HG02840 (cell line): Measurements from ENCODE around the gene FGF9.

Source experiments
- ATAC-seq: cut with Tn5 transposase; IDR thresholded peaks from one replicate; pipeline ENCODE4 v1.9.1; 2021; ENCODE audit warnings: mild to moderate bottlenecking, moderate library complexity, moderate number of reproducible peaks; ENCODE audit not compliant: unreplicated experiment, low FRiP score

The FGF9 gene

GRCh38 chr13:21673789-21674489, 3.1 kb downstream of the FGF9 start:
- no peak for ATAC-seq

GRCh38 chr13:21674490-21675009, 3.7 kb downstream of the FGF9 start:
- ATAC-seq = no peak

DNA sequence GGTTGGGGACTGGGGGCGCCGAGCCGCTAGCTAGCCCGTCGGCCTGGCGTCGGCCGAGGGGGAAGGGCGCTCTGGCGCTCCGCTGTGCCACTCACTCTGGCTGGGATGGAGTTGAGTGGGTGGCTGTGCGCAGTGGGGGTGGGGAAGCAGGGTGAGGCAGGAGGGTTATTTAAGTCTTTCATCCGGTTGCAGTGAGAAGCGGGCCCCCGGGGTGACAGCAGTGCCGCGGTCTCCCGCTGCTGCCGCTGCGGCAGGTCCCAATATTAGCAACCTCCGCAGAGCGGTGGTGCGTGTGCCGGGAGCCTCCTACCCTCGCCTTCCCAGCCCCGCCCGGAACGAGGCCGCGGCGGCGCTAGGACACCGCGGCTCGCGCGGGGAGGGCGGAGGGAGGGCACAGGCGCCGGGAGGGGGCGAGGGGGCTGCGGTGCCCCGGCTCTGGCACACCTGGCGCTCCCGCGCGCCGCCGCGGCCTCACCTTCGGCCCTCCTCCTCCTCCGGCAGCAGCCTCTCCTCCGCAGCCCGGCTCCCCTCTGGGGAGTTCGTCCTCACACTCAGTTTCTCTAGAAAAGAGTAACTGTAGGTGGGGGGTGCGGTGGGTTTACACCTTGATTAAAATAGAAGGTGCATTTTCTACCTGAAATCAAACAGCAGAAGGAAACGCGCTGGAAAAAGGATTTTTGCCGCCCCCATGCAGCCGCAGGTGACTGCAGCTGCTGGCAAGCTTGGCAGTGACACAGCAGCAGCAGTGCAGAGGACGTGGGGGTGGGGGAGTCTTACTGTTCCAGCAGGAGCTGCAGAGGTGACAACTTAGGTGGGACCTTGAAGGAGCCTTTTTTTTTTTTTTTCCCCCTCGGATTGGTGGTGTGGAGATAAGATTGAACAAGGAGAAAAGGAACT, 4.5 kb downstream of the FGF9 start:
- no peak for ATAC-seq

DNA sequence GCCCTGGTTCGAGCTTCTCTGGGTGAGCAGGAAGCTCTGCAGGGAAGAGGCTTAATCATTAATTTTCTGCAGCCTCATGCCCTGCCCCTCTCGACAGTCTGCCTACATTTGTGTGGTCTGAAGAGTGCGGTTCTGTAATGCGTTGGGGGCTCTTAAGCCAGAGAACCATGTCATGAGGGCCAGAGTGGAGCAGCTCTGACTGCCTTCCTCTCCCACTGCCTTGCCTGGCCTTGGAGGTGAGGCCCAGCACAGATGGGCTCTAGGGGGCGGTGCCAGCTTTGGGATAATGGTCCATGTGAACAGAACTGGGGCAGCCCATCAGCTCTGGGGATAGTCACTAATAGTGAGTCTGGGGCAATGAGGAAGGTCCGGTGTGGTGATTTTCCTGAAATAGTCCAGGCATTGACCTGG, 5.7 kb downstream of the FGF9 start:
- no peak for ATAC-seq

GRCh38 chr13:21677075-21677623, 6.3 kb downstream of the FGF9 start:
- no peak for ATAC-seq

- ATAC-seq = no peak
These were observed 12.3 kb downstream of the FGF9 start for GRCh38 chr13:21683034-21683733.

GRCh38 chr13:21684576-21684975, 13.7 kb downstream of the FGF9 start:
- ATAC-seq = no peak

- no peak for ATAC-seq
These were observed 14.7 kb downstream of the FGF9 start for GRCh38 chr13:21685485-21686064.

- ATAC-seq = peak; percentile 97
These were observed 16.0 kb downstream of the FGF9 start for GRCh38 chr13:21686751-21687391.

DNA sequence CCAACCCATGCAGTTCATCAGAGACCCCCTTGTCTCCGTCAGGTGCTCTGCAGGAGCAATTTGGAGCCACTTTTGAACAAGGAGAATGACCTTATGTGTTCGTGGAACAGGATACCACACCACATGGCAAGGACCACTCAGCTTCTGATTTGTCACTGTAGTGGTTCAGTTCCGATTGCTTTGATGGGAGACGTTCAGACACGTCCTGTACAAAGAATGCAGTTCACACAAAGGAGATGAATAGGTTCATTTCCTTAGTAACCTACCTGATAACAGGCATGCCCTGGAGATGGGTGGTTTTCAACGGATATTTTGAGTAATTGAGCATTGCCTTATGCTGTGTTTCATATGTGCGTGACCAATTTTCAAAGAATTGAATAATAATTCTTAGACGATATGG, 17.2 kb downstream of the FGF9 start:
- ATAC-seq = no peak

- no peak for ATAC-seq
These were observed 18.2 kb downstream of the FGF9 start for GRCh38 chr13:21689097-21689496.

- ATAC-seq = no peak
These were observed 20.1 kb downstream of the FGF9 start for GRCh38 chr13:21690955-21691354.

- ATAC-seq = no peak
These were observed 20.6 kb downstream of the FGF9 start for GRCh38 chr13:21691500-21691899.

DNA sequence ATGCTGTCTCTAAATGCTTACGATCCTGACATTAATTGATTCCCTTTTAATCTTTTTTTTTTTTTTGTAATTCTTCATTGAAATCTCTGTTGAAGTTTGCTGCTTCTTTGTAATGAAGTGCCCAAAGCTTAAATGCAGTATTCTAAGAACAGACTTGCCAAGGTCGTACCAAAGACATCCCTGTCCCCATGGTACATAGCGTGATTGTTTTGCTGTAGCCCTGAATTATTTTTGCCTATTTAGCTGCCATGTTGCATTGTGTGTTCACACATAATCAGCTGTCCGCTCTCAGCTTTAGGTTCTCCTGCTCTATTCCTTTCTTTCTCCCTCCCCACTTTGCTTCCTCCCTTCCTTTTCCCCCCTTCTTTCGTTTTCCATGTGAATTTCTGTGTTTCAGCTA, 21.1 kb downstream of the FGF9 start:
- ATAC-seq = no peak

GRCh38 chr13:21694831-21695230, 24.0 kb downstream of the FGF9 start:
- no peak for ATAC-seq

DNA sequence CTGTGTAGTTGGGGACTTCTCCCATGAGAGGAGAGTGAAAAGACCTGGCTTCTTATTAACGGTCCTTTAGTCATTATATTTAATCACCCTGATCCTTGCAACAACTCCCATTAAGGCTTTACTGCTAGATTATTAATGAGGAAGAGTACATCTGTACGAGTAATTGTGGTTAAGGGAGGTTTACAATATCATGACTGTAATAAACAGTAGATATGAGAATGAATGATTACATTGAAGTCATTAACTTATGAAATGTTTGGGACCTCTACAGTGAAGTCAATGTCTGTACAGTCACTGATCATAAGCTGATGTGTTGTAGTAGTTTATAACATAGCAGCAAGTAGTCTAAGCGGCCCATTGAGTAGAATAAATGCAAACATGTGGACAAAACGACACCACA, 24.7 kb downstream of the FGF9 start:
- no peak for ATAC-seq

DNA sequence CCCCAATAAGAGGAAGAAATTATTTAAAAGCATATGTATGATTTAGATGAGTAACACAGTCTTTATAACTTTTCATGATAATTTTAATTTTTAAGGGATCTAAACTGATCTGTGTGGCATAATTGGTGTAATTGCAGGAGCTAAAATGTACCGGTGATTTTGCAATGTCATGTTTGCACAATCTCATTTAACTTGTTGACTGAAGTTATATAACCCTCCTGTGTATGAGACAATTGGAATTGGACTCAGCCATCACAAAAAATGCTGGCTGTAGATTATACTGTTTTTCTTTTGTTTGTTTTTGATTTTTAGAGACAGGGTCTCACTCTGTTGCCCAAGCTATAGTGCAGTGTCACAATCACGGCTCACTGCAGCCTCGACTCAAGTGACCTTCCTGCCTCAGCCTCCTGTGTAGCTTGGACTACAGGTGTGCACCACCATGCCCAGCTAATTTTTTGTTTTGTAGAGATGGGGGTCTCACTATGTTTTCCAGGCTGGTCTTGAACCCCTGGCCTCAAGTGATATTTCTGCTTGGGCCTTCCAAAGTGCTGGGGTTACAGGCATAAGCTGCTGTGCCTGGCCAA, 26.1 kb downstream of the FGF9 start:
- ATAC-seq = no peak

GRCh38 chr13:21698817-21699679, 28.2 kb downstream of the FGF9 start:
- ATAC-seq = no peak

DNA sequence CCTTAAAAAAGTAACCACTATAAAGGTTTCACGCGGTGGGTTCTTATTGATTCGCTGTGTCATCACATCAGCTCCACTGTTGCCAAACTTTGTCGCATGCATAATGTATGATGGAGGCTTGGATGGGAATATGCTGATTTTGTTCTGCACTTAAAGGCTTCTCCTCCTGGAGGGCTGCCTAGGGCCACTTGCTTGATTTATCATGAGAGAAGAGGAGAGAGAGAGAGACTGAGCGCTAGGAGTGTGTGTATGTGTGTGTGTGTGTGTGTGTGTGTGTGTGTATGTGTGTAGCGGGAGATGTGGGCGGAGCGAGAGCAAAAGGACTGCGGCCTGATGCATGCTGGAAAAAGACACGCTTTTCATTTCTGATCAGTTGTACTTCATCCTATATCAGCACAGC, 30.6 kb downstream of the FGF9 start:
- ATAC-seq = no peak
